HG02678 (cell line): ENCODE results near the gene LRMDA.

ENCODE experiments used
- ATAC-seq: cut with Tn5 transposase; IDR thresholded peaks from one replicate; pipeline ENCODE4 v1.9.1; 2021; ENCODE audit warnings: mild to moderate bottlenecking, moderate library complexity; ENCODE audit not compliant: unreplicated experiment

LRMDA gene

DNA sequence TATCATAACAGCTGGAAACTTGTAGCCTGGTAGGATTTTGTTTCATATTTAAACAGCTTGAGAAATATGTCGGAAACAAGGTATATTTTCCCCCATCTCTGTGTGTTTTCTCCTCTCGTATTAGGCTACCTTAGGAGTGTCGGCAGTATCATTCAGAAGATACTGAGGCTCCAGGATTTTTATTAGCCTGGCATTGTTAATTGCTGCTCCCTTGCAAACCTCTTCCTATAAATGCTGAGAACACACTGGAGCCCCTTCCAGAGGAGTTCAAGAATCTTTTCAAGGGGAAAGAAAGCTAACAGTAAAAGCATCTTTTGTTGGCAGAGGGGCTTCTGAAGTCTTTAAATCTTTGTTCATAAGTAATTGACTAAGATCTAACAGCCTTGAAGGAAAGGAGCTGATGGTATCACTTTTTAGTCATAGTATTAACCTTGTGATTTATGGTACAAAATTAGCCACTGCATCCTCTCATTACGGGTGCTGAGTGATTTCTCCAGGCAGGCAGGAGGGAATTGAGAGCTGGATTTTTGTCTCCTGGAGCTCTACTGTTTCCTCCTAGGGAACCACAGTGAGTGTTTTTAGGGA, 998.7 kb downstream of the LRMDA start:
- no peak for ATAC-seq

DNA sequence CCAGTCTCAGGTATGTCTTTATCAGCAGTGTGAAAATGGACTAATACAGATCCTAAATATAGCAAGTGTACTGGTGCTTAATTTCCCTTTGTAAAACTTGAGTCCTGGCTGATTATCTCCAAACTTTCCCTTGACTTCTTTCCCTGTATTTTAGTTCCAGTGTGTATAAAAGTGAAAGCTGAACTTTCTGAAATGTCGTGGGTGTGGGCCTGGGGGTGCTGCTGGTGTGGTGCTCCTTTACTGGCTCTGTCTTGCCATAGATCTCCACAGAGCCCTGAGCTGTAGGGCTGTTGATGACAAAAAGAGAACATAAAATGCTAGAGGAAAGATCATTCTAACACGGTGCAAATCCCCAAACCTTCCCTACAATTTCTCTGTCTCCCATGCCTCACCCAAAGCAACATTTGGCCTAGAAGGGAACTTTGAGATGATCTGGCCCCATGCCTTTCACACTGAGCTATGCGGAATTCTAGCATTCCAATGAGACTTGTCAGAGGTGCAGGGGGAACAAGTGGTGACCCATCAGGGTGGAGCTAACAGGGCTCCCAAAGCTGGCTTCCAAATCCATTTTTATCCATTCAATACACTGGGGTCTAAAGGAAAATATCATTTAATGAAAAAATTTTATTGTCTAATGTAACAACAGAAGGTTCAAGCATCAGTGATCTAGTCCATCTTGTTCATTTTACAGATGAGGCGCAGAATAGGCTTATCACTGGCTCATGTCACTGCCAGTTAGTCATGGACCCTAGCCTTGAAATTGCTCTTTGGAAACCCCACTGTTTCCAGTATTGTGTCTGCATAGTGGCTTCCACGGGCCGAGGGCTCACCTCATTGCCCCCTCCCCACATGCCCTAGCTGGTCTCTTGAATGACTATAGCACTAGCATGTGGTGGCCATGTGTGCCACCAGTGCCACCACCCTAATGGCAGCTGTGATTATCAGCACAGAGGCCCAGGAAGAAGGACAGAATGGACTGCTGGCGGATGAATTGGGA, 1000.9 kb downstream of the LRMDA start:
- no peak for ATAC-seq

DNA sequence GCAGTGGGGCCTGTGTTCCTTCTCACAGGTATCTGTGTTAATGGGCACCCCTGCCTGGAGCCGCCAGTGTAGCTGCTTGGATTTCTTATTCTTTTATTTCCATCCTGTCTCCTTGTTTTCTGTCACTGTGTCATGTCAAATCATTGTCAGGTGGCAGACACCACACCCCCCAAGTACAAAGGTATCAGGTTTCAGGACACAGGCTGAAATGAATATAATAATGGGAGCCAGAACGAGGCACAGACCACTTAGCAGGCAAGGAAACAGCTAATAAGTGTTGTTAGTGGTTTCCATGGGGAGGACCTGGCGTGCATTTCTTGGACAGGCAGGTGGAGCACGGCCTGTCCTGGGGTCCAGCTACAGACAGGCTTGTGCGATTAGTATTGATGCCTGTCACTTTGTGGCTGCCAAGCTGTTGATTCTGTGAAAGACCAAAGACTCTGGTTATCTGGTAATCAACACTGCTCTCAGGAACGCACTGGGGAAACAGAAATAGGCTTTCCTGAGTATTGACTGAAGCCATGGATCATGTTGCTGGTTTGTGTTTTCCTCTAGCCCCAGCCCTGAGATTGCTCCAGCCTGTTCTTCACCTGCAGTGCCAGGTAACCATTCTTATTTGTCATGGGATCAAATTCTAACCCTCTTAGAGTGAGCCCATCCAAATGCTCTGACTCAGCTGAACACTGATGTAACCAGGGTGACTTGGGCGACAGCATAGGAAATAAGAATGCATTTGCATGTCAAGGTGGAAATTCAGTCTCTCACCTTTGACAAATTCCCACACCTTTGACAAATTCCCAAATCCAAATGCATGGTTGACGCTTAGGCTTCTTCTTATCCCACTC, 1002.0 kb downstream of the LRMDA start:
- ATAC-seq: no peak

- ATAC-seq: no peak
Observed at GRCh38 chr10:76435157-76435556, 1003.7 kb downstream of the LRMDA start.

GRCh38 chr10:76436401-76436811, 1005.0 kb downstream of the LRMDA start:
- no peak for ATAC-seq

DNA sequence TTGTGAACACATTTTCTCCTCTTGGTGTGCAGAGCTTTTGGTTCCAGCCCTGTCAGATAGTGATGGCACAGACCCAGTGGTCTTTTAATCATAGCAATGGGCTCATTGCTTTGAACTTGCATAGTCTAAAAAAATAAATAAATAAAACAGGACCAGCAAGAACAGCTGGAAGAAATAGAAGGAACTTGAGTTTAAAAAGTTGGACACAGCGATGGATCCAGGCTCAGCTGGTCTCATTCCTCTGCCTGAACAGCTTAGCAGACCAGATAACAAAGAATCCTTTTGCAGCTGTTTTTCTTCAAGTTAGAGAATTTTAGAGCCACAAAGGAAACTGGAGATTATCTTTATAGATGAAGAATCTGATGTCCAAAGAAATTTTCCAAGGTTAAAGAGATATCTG, 1005.6 kb downstream of the LRMDA start:
- ATAC-seq: no peak

DNA sequence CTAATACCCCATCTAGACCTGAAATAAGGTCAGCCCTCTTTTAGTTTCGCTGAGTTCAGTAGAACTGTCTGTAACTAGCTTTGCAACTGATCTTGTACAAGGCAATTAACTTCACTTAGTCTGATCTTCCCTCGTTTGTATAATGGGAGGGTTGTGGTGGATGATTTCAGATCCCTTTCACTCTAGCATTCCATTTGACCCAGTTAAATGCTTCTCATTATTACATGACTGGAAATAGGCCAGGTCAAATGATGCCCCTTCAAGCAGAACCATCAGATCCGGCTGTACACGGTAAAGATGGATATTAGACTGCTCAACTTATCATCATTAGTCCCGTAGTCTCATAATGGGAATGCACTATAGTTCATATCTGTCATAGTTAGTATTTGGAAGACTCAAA, 1009.0 kb downstream of the LRMDA start:
- ATAC-seq: no peak

GRCh38 chr10:76442113-76442512, 1010.7 kb downstream of the LRMDA start:
- no peak for ATAC-seq

- ATAC-seq: no peak
Observed at GRCh38 chr10:76444034-76444800, 1012.8 kb downstream of the LRMDA start.

GRCh38 chr10:76447578-76447977, 1016.2 kb downstream of the LRMDA start:
- ATAC-seq: no peak

GRCh38 chr10:76451911-76452310, 1020.5 kb downstream of the LRMDA start:
- no peak for ATAC-seq

DNA sequence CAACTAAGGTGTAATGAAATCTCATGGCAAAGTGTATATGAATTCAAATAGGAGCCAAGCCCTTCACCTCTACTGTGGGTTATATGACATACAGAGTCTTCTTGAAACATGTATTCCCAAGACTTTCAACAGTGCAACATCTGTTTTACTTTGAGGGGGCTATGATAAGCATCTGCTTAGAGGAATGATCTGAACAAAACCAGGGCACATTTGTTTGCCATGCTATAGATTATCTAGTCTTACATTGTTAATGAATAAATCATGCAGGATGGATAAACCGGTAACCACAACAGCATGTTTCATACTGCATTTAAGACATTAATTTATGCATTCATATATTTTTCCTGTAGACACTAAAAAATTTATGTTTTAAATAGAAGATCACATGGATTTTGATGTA, 1021.9 kb downstream of the LRMDA start:
- no peak for ATAC-seq

DNA sequence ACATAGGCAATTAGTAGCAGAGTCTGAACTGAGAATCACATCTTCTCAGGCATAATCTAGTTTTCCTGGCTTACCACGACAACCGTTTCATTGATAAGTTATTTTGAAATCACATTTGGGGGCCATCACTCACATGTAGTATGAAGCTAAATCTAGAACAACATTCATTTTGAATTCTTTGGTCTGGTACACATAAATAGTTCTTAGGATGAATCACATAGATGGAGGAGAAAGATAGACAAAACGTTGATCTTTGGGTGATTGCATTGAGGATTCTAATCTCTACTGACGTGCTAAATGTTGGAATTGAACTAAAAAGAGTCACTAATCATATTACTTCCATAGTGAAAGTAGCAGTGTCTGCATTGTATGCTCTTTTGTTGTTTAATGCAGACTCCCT, 1022.6 kb downstream of the LRMDA start:
- no peak for ATAC-seq

DNA sequence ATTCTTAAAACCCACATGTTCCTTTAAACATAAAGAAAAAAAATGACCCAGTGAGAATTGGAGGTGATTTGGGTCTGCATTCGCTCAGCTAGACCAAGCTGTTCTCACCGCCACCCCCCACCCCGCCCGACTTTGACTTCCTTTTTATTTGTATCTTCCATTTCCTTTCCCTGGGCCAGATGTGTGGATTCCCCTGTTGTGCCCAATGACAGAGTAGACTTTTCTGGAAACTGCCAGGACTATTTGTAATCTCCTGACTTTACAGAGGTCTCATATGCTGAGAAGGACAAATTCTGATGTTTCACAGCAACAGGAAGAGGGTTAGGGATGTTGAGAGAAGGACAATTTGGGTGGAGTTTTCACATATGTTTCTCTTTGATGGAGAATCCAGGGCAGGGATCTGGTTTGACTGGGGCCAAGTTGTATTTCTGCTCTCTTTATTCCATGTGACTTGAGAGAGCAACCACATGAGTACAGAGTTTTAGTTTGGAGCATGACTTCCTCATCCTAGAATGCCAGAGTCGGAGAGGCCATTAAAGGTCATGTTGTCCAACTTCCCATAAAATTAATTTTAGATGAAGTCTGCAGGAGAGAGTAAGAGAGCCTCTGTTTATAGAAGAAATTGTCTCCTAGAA, 1023.2 kb downstream of the LRMDA start:
- ATAC-seq: no peak

DNA sequence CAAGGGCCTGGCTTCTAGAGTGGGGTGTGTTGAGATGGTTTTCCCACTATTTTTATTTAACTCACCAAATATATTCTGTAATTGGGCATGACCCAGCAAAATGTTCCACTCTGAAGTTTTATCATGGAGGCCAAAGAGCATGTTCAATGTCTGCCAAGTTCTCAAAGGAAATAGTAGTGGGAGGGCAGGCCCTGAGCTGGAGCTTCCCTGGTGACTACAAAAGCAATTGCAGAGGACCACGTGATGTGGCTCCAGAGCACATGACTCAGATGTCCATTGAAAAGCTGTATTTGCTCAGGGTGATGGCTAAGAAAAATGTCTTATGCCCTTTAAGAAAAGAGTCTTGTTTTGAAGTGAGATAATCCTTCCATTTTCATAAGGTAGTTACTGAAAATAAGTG, 1024.8 kb downstream of the LRMDA start:
- ATAC-seq: no peak

GRCh38 chr10:76459016-76459730, 1027.7 kb downstream of the LRMDA start:
- no peak for ATAC-seq

GRCh38 chr10:76461024-76461423, 1029.6 kb downstream of the LRMDA start:
- ATAC-seq: no peak

GRCh38 chr10:76463111-76463510, 1031.7 kb downstream of the LRMDA start:
- ATAC-seq: no peak

DNA sequence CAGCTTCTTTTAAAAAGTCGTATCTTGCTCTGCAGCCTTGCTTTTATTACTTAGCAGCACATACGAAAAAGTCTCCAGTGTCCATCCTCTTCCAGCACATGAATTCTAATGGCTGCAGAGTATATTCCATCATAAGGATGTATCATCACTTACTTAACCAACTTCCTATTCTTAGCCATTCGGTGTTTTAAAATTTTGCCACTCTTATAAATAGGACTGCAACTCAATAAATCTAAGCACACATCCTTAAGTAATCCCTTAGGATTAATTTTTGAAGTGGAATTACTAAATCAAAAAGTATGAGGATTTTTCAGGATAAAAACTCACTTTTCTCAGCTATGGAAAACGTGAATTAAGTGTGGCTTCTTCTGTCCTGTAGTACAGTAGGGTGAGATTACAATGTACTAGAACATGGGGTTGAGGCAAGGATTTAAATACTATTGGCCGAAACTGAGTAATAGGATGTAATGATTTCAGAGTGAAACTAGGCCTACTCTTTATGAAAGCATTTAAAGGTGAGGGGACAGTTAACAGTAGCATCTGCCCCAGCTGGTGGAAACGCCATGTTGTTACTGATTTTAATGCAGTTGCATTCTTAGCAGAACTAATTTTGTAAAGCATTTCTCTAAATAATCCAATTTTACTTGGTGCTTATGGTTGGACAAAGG, 1035.5 kb downstream of the LRMDA start:
- no peak for ATAC-seq
